B cell (primary cell): ENCODE data around the gene STXBP6. TPM values are rescaled to one million over a fixed set of nuclear protein-coding genes. Genes with fewer than 3 reads are reported as not detected.

Source experiments
- ATAC-seq: fragments of 200-7000 bp; cut with Tn5 transposase; one replicate; pipeline ENCODE4 v1.10.0; 2021; ENCODE audit warnings: low read depth, mild to moderate bottlenecking, moderate number of reproducible peaks, moderate library complexity
- CTCF ChIA-PET: fragments of 350-600 bp; sonication (Branson Sonifier 250); formaldehyde crosslinking; loops from one replicate; lab custom pipeline; 2021; ENCODE audit warnings: antibody characterized with exemption, inconsistent platforms; lab: Charles Lee
- POLR2A ChIA-PET: fragments of 350-600 bp; sonication (Branson Sonifier 250); formaldehyde crosslinking; loops from one replicate; lab custom pipeline; 2021; ENCODE audit warnings: antibody characterized with exemption; lab: Charles Lee
- DNase-seq: peaks from one replicate; pipeline ENCODE4 v3.0.0; 2013
- H2AFZ ChIP-seq: 2 replicates; pipeline ENCODE4 v1.6.1; 2012; ENCODE audit warnings: mild to moderate bottlenecking, low read depth, low read length; ENCODE audit not compliant: insufficient read depth, poor library complexity, severe bottlenecking
- H3K27ac ChIP-seq, 2 donors: 1 replicate in 1 of 2; 2 replicates in 1 of 2; pipeline ENCODE4 v1.5.1; 2012 to 2013; ENCODE audit warnings: low read length in 2 of 2, mild to moderate bottlenecking in 2 of 2, moderate library complexity in 1 of 2
- H3K27me3 ChIP-seq, 4 experiments: fragments of 200-600 bp in 1 of 4; sonication (generic) in 1 of 4; replicated peaks in 1 of 4; 1 replicate in 2 of 4; 2 replicates in 2 of 4; pipeline versions ENCODE4 v1.6.1 to v1.7.0; 2013 to 2016; ENCODE audit warnings: low read length in 3 of 4, mild to moderate bottlenecking in 2 of 4, mixed read lengths in 1 of 4, moderate library complexity in 1 of 4; ENCODE audit not compliant: insufficient read depth in 4 of 4, control insufficient read depth in 3 of 4; ENCODE audit errors: control extremely low read depth in 1 of 4
- H3K36me3 ChIP-seq, 2 experiments: replicated peaks in 1 of 2; 1 replicate in 1 of 2; 2 replicates in 1 of 2; pipeline versions ENCODE4 v1.6.1 to v1.7.1; 2013; ENCODE audit warnings: low read length in 1 of 2; ENCODE audit not compliant: insufficient read depth in 2 of 2, control insufficient read depth in 1 of 2; ENCODE audit errors: control extremely low read depth in 1 of 2, extremely low read depth in 1 of 2
- H3K4me1 ChIP-seq, 2 donors: fragments of 200-600 bp in 1 of 2; sonication (generic) in 1 of 2; 1 replicate in 1 of 2; 2 replicates in 1 of 2; pipeline versions ENCODE4 v1.5.1 to v1.6.1; 2013 to 2017; ENCODE audit warnings: low read length in 2 of 2; ENCODE audit not compliant: control insufficient read depth in 2 of 2, insufficient read depth in 2 of 2
- H3K4me2 ChIP-seq: replicated peaks from 2 replicates; pipeline ENCODE3; 2012; ENCODE audit warnings: mild to moderate bottlenecking, low read depth, low read length; ENCODE audit not compliant: poor library complexity, severe bottlenecking
- H3K4me3 ChIP-seq, 5 experiments: fragments of 200-600 bp in 1 of 5; sonication (generic) in 1 of 5; 1 replicate in 3 of 5; 2 replicates in 2 of 5; pipeline versions ENCODE4 v1.5.1 to v1.7.0; 2011 to 2016; ENCODE audit warnings: low read length in 4 of 5, mild to moderate bottlenecking in 4 of 5, low read depth in 2 of 5, control low read depth in 1 of 5, moderate library complexity in 1 of 5; ENCODE audit not compliant: insufficient read depth in 1 of 5; ENCODE audit errors: control extremely low read depth in 1 of 5, extremely low read depth in 1 of 5
- H3K79me2 ChIP-seq: fragments of 200-600 bp; sonication (generic); one replicate; pipeline ENCODE4 v1.6.0; 2016; ENCODE audit warnings: low read length; ENCODE audit not compliant: control insufficient read depth, insufficient read depth
- H3K9ac ChIP-seq: fragments of 200-600 bp; sonication (generic); 2 replicates; pipeline ENCODE4 v1.6.1; 2017; ENCODE audit warnings: mild to moderate bottlenecking, low read length, moderate library complexity
- H3K9me3 ChIP-seq, 3 donors: one replicate each; pipeline versions ENCODE4 v1.6.1 to v1.7.1; 2013; ENCODE audit warnings: low read length in 2 of 3; ENCODE audit not compliant: control insufficient read depth in 2 of 3, insufficient read depth in 1 of 3; ENCODE audit errors: control extremely low read depth in 1 of 3
- H4K20me1 ChIP-seq: 2 replicates; pipeline ENCODE4 v1.6.0; 2012; ENCODE audit warnings: mild to moderate bottlenecking, low read length; ENCODE audit not compliant: insufficient read depth, control insufficient read depth, poor library complexity, severe bottlenecking
- H3K27ac Mint-ChIP-seq: one replicate; pipeline ENCODE4 v1.8.0; 2021; ENCODE audit warnings: mixed read lengths
- H3K27me3 Mint-ChIP-seq: one replicate; pipeline ENCODE4 v1.8.0; 2021; ENCODE audit warnings: mixed read lengths
- H3K4me1 Mint-ChIP-seq: one replicate; pipeline ENCODE4 v1.8.0; 2021; ENCODE audit warnings: mixed read lengths
- H3K4me3 Mint-ChIP-seq: one replicate; pipeline ENCODE4 v1.8.0; 2021; ENCODE audit warnings: mixed read lengths
- H3K9me3 Mint-ChIP-seq: one replicate; pipeline ENCODE4 v1.8.0; 2022; ENCODE audit warnings: mixed read lengths; ENCODE audit not compliant: insufficient read depth
- EZH2 ChIP-seq: IDR thresholded peaks from 2 replicates; pipeline ENCODE4 v1.6.1; 2012; ENCODE audit warnings: borderline replicate concordance, low read depth, mild to moderate bottlenecking, moderate library complexity, low read length; ENCODE audit not compliant: insufficient read depth, poor library complexity, severe bottlenecking
- WGBS: methylation state at CpG from one replicate; pipeline ENCODE4 v1.1.5; 2013; ENCODE audit warnings: missing lambda C conversion rate; ENCODE audit not compliant: insufficient coverage; 5-methylcytosine and 5-hydroxymethylcytosine counted together
- intact Hi-C: fragments of 100-400 bp; cut with micrococcal nuclease; formaldehyde crosslinking; loops from one replicate; pipeline ENCODE4 v1.10.0; 2022
- polyA plus RNA-seq: library from polyadenylated mRNA; depleted of rRNA; stranded (reverse); fragments of >200 nt; gene quantifications from 2 replicates; pipeline ENCODE4 v1.2.3, GENCODE V29; 2012
- total RNA-seq, 2 donors: library from RNA; stranded (reverse); fragments of 120-200 nt in 1 of 2; gene quantifications; 1 replicate in 1 of 2; 2 replicates in 1 of 2; pipeline versions ENCODE4 v1.2.3 to v1.2.4, GENCODE V29; 2013 to 2022
- TF ChIP-seq, protein P1 (sequence below): fragments of 200-600 bp; IDR thresholded peaks from one replicate; pipeline ENCODE4 v1.8.0; 2022; ENCODE audit warnings: antibody characterized with exemption, mild to moderate bottlenecking

STXBP6 gene
- total and polyA plus RNA-seq, 2 donors (not counting 1 experiment from before 2014, with no cell fraction given) = 0.01 TPM; not detected in 1

DNA sequence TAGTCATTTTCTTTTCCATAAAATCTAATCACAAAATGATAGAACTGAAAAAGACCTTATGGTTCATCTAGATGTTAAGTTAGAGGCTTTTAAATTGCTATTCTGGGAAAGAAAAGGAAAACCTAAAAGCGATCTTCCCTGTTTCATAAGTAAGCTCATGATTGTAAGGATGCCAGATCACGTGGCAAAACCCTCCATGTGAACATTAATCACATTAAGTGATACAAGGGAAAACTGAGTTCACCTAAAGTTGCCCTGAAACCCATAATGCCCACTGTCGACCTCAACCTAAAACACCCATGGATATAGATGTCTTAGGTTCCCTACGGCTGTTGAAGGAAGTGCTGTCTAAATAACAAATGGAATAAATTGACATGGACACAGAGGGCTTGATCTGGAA, 3.0 kb upstream of the STXBP6 start:
- TF ChIP-seq, protein P1, sequence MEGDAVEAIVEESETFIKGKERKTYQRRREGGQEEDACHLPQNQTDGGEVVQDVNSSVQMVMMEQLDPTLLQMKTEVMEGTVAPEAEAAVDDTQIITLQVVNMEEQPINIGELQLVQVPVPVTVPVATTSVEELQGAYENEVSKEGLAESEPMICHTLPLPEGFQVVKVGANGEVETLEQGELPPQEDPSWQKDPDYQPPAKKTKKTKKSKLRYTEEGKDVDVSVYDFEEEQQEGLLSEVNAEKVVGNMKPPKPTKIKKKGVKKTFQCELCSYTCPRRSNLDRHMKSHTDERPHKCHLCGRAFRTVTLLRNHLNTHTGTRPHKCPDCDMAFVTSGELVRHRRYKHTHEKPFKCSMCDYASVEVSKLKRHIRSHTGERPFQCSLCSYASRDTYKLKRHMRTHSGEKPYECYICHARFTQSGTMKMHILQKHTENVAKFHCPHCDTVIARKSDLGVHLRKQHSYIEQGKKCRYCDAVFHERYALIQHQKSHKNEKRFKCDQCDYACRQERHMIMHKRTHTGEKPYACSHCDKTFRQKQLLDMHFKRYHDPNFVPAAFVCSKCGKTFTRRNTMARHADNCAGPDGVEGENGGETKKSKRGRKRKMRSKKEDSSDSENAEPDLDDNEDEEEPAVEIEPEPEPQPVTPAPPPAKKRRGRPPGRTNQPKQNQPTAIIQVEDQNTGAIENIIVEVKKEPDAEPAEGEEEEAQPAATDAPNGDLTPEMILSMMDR = no peak
- TF ChIP-seq EZH2 = no peak
- H3K27me3 Mint-ChIP-seq = peaks cover 53% of the 10 kb centered on the region
- POLR2A ChIA-PET = no interaction called here

DNA sequence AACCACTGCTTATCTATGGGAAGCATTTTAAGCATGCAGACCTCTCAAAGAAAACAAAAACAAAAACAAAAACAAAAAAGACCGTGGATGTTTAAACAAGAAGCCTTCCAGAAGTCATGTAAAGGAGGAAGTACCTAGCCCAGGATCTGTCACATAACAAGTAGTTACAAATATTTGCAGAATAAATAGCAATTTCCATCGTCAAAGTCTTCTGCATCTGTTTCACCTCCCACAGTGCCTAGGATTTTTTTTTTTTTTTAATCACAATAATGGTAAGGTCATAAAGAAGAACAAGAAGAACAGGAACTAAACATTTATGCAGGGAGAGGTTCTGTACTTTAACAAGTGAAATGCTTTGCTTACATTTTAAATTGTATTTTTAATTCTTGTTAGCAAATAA, 2.4 kb upstream of the STXBP6 start:
- no peaks in the 10 kb centered on the region for H4K20me1 ChIP-seq
- Mint-ChIP-seq H3K27me3 (peaks cover 58% of the 10 kb centered on the region), H3K4me3 (no peak overlapping the region), H3K9me3 (no peaks in the 10 kb centered on the region), H3K27ac (no peak overlapping the region), H3K4me1 (peaks cover 13% of the 10 kb centered on the region)
- DNase-seq (no peak), ATAC-seq (no peak)
- no peak overlapping the region for H3K27ac ChIP-seq
- WGBS = no CpG with 5 or more reads among the region's 2 CpGs
- peaks cover 0 to 4% of the 10 kb centered on the region in 2 donors for H3K4me1 ChIP-seq
- H3K79me2 ChIP-seq = no peaks in the 10 kb centered on the region
- no peak overlapping the region for H2AFZ ChIP-seq
- POLR2A ChIA-PET = no interaction called here
- H3K9ac ChIP-seq = no peak overlapping the region
- no peak overlapping the region for H3K4me2 ChIP-seq
- intact Hi-C loops = no loop called here
- no peaks in the 10 kb centered on the region for H3K36me3 ChIP-seq
- no peak overlapping the region for H3K4me3 ChIP-seq
- no peaks in the 10 kb centered on the region for H3K9me3 ChIP-seq
- no peak for TF ChIP-seq EZH2
- TF ChIP-seq, protein P1 = no peak
- H3K27me3 ChIP-seq = peaks cover 0 to 33% (median 18%) of the 10 kb centered on the region in 4 experiments
- CTCF ChIA-PET = no interaction called here

More for the DNA sequence above, 3.0 kb upstream of the STXBP6 start:
- Mint-ChIP-seq H3K27ac (no peak overlapping the region), H3K9me3 (no peaks in the 10 kb centered on the region), H3K4me1 (peaks cover 13% of the 10 kb centered on the region), H3K4me3 (no peak overlapping the region)
- CTCF ChIA-PET = no interaction called here
- H3K79me2 ChIP-seq = no peaks in the 10 kb centered on the region
- H3K9ac ChIP-seq = no peak overlapping the region
- H3K4me3 ChIP-seq = no peak overlapping the region
- H3K27me3 ChIP-seq = peaks cover 0 to 33% (median 15%) of the 10 kb centered on the region in 4 experiments
- H2AFZ ChIP-seq = no peak overlapping the region
- no peaks in the 10 kb centered on the region for H4K20me1 ChIP-seq
- H3K9me3 ChIP-seq = no peaks in the 10 kb centered on the region
- H3K4me2 ChIP-seq = no peak overlapping the region
- peaks cover 0 to 4% of the 10 kb centered on the region in 2 donors for H3K4me1 ChIP-seq
- no peak overlapping the region for H3K27ac ChIP-seq
- intact Hi-C loops = no loop called here
- no peak for DNase-seq
- WGBS = no CpG with 5 or more reads among the region's 4 CpGs
- ATAC-seq = no peak
- H3K36me3 ChIP-seq = no peaks in the 10 kb centered on the region
